GM21367 (cell line): ENCODE measurements around the gene CRB1.

Experiments used
- ATAC-seq: cut with Tn5 transposase; IDR thresholded peaks from one replicate; pipeline ENCODE4 v1.9.1; 2021; ENCODE audit not compliant: unreplicated experiment

The CRB1 gene

DNA sequence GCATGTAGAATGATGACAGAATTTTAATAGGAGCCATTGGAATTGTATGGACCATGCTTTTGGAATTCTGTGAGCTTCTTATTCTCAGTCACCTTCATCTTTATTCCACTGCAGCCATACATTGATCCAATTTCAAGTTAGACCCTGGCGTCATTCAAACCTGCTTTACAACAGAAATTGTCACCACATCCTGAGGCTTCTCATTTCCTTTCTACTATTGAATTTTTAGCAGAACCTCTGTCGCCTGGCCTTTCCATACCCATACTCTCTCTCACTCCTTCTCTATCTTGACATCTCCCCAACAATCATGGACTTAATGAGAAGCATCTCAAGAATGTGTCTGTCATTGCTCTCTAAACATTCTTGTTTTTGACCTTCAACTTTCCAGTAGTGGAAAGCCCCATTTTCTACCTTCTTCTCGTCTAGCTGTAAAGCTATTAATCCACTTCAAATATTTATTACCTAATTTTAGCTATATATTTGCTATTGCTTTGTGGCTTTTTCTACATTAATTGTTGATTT is 74.1 kb downstream of the CRB1 start:
- ATAC-seq = no peak

- no peak for ATAC-seq
Observed at GRCh38 chr1:197342669-197343068, 74.6 kb downstream of the CRB1 start.

- no peak for ATAC-seq
Observed at GRCh38 chr1:197343663-197344273, 75.7 kb downstream of the CRB1 start.

DNA sequence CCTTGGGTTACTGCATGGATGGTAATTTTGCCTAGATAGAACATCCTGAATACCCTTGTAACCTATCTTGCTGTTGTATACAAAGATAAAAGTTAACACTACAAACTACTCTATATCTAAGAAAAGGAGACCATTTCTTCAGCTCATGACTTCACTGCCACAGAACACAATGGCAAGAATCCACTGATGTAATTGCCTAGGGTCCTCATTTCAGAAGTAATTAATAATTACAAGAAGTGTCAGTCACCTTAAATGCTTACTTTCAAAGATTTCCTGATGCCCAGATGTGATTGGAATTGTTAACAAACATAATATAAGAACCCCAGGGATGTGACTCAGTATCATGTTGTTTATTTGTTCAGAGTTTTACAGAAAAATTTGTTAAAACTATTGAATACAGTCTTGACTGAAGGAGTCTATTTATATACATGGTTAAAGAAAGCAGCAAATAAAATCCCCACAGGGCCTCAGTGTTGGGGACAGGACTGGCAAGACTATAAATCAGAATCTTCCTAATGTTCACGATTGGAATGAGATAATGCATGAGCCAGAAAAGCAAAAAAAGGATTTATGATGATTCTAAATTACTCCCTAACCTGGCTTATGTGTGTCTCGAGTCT is 83.9 kb downstream of the CRB1 start:
- no peak for ATAC-seq

DNA sequence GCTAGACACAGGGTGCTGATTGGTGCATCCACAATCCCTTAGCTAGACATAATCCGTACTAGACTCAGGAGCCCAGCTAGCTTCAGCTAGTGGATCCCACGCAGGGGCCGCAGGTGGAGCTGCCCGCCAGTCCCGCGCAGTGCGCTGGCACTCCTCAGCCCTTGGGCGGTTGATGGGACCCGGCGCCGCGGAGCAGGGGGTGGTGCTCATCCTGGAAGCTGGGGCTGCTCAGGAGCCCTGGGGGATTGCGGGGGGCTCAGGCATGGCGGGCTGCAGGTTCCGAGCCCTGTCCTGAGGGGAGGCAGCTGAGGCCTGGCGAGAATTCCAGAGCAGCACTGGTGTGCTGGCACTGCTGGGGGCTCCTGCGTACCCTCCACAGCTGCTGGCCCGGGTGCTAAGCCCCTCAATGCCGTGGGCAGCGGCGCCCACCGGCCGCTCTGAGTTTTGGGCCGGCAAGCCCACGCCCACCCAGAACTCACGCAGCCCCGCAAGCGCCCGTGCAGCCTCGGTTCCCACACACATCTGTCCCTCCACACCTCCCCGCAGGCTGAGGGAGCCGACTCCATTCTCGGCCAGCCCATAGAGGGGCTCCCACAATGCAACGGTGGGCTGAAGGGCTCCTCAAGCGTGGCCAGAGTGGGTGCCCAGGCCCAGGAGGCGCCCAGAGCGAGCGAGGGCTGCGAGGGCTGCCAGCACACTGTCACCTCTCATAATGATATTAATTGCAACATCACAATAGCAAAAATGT is 87.4 kb downstream of the CRB1 start:
- no peak for ATAC-seq

DNA sequence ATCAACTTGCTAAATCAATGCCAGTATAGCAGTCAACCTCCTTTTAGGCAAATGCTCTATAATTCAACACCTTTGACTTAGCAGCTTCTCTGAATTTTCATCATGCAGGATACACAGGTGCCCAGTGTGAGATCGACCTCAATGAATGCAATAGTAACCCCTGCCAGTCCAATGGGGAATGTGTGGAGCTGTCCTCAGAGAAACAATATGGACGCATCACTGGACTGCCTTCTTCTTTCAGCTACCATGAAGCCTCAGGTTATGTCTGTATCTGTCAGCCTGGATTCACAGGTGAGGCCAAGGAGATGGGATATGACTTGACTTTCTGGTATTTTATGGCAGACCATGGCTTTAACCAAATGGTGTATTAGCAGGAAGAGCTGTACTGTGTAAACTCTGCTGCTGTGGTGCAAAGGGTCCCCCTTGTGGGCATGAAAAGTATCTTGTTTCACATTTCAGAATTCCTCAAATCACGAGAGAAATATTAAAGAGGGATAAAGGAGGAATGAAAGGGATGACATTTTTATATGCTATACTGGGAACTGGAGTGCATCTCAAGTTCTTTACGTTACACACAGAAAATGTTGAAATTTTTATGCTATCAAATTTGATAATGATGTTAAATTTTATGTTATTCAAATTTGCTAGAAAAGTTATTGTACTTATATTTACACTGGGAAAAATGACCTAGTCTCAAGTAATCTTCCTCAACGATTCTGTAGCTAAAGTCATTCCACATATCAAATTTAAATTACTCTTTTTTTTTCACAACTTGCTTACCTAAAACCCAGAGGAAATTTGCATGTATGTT is 88.9 kb downstream of the CRB1 start:
- ATAC-seq = no peak

GRCh38 chr1:197358959-197359358 is 90.9 kb downstream of the CRB1 start:
- ATAC-seq = no peak

GRCh38 chr1:197360068-197360467 is 92.0 kb downstream of the CRB1 start:
- no peak for ATAC-seq

- ATAC-seq = no peak
Observed at GRCh38 chr1:197362871-197363270, 94.8 kb downstream of the CRB1 start.

- ATAC-seq = no peak
Observed at GRCh38 chr1:197363855-197364254, 95.8 kb downstream of the CRB1 start.

- ATAC-seq = no peak
Observed at GRCh38 chr1:197366996-197367395, 98.9 kb downstream of the CRB1 start.

GRCh38 chr1:197367627-197368026 is 99.6 kb downstream of the CRB1 start:
- no peak for ATAC-seq

GRCh38 chr1:197374428-197374827 is 106.4 kb downstream of the CRB1 start:
- no peak for ATAC-seq

DNA sequence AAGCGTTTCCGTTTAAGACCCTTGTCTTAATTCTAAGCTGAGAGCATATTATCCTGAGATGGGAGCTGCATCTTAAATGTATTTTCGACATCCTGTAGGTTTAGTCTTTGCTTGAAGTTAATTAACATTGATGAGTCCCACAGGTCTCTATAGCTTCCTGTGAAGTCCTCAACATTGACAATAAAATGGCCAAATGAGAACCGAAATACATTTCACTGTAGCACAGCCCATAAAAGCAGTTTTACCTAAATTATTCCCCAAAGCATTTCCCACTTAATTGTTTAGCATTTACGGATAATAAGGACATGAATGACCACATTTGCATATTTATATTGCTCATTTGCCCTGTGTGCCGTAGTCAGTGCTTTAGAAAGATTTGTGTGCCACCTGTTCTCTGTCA is 116.4 kb downstream of the CRB1 start:
- no peak for ATAC-seq

DNA sequence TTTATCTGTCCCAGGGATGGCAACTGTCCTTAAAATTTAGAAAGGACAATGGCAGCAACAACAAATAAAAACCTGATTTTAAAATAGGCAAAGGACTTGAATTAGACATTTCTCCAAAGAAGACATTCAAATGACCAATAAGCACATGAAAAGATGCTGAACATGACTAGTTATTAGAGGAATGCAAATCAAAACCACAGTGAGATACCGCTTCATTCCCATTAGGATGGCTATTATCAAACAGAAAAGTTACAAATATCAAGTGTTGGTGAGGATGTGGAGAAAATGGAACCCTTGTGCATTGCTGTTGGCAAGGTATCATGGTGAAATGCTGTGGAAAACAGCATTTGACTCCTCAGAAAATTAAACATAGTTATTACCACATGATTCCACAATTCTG is 120.7 kb downstream of the CRB1 start:
- ATAC-seq = no peak

GRCh38 chr1:197390856-197391255 is 122.8 kb downstream of the CRB1 start:
- ATAC-seq = no peak

DNA sequence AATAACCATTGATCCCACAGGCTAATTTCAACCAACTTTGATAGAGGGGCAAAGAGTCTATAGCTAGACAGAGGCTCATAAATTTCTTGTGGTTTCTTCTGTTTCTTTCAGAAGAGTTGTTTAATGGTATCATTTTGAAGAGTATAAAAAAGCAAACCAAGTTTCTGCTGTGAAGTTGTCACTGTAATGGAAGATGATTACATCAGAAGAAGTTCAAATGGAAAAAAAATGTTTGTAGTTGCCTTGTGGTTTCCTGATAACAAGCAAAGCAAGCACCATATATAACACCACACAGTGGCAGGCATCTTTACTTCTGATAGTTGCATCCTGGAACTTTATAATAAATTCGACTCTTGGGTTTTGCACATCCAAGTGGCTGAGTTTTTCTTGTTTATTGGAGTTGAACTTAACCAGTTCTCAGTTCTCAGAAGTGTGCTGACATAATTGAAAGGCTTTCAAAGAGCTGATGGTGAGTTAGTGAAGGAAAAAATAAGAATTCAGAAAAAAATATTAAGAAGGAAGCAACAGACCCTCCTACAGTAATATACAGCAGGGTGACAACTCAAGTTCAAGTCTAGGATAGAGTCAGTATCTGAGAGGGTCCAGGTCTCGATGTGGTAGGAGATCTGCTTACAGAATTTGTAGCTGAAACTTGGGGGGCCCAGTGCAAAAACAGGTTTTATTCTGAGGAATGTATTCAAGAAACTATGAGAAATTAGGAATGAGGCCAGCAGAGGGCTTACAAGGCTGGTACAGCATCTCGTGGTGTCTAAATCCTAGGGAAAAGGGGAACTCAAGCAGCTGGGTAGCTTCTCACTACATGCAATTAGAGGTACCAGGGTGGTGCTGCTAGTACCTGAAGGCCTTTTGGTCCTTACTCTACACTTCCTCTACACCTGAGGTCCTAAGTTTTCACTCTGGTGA is 123.5 kb downstream of the CRB1 start:
- ATAC-seq = no peak

DNA sequence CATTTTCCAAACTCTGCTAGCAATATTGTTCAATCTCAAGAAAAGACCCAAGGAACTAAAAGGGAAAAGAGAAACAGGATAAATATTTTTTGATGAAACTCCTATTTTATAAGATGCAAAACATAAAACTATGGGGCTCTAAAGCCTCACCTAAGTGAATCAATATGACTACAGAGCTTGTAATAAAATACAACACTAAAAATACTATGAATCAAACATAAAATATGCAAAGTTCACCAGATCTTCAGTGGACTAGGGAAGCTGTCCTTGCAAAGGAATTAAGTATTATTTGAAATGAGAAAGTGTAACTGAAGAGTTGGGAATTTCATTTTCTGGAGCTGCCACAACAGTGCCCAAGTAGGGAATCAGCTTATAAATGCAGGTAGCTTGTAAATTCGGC is 124.5 kb downstream of the CRB1 start:
- ATAC-seq = no peak

DNA sequence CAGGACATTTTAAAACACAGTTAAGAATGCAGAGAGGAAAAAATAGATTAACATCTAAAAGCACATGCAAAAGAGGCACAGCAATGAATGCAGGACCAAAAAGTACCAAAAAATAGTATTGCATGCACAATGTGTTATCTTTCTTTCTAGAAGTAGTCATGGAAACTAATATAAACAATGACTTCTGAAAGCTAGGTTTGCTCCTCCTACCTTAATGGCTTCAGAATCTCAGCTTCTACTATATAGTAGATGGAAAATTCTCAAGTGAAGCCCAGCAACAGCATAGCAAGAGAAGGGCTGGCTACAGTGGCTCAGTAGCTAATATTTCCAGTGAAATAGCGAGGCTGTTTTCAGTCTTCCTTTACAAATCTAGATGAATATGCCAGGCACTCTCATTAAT is 125.1 kb downstream of the CRB1 start:
- no peak for ATAC-seq

GRCh38 chr1:197393772-197394171 is 125.7 kb downstream of the CRB1 start:
- no peak for ATAC-seq
